GM18909 (cell line): ENCODE data around the gene PLEKHA5.
"Not testable (repeated sequence)": the region's sequence is repeated elsewhere in the genome, so short reads cannot be mapped to it uniquely, and the experiment has no call there.

ENCODE experiments used
- ATAC-seq: cut with Tn5 transposase; IDR thresholded peaks from one replicate; pipeline ENCODE4 v1.9.1; 2021; ENCODE audit warnings: mild to moderate bottlenecking; ENCODE audit not compliant: unreplicated experiment, poor library complexity

The PLEKHA5 gene

GRCh38 chr12:19261773-19262172 is 132.2 kb downstream of the PLEKHA5 start:
- ATAC-seq = no peak

GRCh38 chr12:19263672-19264071 is 134.1 kb downstream of the PLEKHA5 start:
- ATAC-seq = no peak

DNA sequence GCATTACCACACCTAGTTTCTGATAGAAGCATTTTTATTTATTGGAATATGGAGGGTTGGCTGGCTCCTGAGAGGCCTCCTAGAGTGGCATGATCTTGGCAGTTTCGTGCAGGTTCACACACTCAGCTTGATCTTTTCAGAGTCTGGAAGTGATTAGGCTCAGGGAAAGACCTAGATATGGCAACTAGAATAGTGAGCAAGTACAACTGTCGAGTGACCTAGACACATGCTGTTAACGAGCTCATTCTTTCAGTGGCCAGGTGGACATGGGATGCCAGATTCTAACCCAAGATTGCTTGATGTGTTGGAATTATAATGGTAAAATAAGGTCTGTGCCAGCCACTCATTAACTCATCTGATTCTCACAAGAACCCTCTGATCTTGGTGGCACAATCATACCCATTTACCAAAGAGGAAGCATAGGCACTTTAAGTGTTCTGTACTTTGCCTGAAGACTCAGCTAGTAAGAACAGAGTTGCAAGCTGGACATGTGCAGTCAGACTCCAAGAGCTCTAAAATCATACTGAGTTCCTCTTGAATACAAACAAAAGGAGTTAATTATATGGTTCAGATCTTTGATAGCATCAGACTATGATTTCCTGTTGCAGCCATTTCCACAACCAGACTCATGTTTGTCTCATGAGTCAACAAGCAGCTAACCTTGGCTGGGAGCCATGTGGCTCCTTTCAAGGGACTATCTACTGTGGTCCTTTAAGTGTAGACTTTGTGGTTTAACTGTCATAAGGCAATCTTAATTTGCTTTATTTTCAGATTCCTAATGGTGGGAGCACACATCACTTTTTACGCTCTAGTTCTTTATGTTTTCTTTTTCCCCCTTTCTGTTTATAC is 144.2 kb downstream of the PLEKHA5 start:
- no peak for ATAC-seq

GRCh38 chr12:19276767-19277166 is 147.2 kb downstream of the PLEKHA5 start:
- no peak for ATAC-seq

GRCh38 chr12:19277711-19278110 is 148.2 kb downstream of the PLEKHA5 start:
- no peak for ATAC-seq

DNA sequence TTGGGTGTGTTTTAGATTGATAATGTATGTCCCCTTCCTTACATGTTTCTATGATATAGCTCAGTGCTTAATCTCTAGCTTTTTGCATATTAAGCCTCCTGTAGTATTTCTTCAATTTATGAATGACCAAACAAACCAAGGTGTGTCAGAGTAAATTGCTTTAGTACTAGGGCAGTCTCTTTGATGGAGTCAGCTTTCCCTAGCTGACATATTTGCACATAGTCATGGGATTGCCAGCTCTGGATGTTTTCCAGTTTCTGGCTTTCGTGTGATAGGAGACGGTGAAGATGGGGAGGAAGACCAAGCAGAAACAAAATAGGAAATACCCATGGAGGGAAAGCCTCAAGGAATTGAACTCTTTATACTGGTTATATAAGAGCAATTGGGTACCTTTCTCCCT is 148.9 kb downstream of the PLEKHA5 start:
- ATAC-seq = no peak

DNA sequence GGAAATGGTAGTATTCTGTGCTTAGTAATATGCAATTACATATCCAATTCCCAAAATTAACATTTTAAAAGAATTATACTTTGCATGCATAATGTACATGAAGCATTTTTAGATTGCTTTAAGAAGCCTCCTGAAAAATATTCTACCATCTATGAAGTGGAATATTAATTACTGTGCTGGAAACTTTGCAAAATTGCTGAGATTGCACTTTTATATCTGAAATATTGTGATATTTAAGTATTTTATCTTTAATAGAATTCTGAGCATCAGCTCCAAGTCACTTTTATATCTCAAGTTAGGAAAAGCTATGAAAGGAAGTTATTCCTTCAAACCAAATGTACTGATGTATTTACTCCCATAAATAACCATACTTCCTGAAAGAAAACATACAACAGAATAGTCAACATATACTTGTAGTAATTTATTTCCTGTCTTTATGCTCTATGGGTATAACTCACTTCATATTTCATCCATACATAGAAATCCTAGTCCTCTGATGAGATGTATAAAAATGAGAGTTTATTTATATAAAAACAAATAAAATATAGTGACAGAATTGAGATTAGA is 152.7 kb downstream of the PLEKHA5 start:
- no peak for ATAC-seq

GRCh38 chr12:19284658-19285057 is 155.1 kb downstream of the PLEKHA5 start:
- ATAC-seq = no peak

DNA sequence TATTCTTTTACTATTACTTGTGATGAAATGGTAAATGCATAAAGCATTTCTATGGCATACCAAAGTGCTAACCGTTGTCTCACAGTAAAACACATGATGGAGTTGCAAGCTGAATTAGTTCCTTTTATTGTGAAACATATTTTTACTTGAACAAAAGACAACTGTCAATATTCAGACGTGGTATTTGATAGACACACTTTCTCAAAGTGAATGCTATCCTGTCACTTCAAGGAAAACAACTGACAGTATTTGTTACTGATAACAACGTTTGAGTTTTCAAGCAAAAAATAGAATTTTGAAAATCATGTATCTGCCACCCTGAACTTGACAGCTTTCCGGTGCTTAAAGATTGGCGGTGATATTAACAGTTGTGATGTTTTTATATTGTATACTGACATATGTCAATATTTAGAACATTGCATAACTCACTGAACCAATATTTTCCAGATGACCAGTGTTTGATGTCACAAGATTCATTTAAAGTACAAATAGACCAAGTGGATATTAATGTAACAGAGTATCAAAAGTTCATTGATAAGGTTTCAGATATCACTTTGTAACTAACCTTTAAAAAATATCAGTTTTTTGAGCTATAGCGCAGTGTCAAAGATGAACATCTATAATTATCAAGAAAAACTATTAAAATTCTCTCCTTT is 156.4 kb downstream of the PLEKHA5 start:
- no peak for ATAC-seq

GRCh38 chr12:19287302-19287701 is 157.8 kb downstream of the PLEKHA5 start:
- ATAC-seq = no peak

DNA sequence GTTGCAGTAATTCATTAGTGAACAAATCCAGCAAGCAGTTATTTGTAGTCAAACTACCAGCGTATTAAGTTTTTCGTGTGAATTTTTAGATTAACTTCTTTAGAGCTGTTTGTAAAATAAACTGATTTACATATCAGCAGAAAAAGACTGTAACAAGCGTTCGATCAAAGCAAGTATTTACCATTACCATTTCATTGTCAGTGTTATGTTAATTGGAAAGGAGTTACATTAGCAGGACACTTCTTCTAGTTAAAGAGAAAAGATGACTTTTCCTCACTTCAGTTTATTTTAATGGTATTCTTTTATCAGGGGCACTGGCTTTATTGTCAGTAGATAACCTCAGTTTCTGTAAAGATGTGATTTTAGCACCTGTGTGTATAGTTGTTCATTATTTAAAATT is 158.6 kb downstream of the PLEKHA5 start:
- ATAC-seq = no peak

DNA sequence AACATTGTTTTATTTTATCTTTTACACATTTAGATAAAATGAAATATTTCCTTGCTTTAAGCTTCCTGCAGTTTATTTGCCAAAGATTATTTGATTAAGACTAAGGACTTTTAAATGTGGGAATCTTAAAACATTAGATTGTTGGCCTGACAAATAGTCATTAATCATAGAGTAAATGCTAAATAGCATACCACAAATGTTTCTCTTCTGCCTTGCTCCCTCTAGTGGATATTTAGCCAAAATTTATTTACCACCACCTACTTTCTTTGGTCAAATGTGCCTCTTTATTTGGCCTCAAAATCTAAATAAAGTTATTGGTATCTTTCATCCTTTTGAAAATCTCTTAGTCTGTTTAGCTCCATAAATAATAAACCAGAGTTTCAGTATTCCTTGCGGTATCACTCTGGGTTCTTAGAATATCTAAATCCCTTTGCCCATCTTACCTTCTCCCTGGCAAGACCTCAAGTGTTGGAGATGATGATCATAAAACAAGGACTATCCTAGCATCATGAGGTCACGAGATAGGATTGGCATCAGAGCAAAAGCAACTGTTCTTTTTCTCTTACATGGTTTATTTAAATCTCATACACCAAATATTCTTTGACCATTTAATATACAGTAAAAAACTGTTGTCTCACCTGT is 159.2 kb downstream of the PLEKHA5 start:
- ATAC-seq = peak; percentile 64

DNA sequence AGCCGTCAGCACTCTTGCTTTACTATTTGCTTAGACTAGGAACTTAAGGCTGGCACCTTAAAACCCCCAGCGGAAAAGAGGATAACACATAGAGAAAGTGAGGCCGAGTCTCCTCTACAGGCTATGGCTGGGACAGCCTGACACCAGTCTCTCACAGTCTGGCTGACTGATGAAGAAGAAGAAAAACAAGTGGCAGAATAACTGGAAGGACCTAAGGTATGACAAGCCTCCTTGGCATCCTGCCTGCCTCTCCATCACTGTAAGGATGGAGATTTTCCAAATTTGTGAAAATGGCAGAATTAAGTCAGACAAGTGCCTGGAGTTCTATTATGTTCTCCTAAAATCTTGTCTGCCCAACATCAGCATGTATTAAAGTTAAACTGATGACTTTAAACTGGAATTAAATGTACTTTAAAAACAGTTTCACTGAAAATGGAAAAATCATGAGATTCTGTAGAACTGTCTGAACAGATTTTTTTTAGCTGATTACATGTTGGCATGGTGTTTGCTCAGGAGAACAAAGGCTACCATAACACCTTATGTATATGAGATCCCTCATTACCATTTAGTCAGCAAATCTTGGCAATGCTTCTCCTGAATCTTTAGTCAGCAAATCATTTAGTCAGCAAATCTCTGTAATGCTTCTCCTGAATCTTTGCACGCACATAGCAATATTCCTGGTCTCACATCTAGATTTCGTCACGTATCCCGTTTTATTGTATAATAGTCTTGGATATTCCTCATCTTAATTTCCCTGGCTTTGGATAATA is 169.5 kb downstream of the PLEKHA5 start:
- ATAC-seq = no peak

DNA sequence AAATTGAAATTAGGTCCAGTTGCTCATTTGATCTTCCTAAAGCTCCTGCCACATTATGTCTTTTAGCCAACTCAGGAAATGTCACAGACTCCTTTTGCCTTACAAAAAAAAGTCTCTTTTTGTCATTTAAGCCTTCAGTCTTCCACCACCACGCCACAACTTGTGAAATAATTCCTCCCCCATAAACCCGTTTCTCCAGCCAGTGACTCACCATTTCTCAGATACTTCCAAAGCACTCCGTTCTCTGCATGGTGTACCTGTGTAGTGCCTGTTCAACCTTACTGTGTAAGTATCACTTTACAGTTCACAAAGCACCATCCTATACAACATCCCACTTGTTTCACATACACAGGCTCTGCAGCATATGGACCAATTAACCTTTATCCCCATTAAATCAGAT is 170.2 kb downstream of the PLEKHA5 start:
- no peak for ATAC-seq

DNA sequence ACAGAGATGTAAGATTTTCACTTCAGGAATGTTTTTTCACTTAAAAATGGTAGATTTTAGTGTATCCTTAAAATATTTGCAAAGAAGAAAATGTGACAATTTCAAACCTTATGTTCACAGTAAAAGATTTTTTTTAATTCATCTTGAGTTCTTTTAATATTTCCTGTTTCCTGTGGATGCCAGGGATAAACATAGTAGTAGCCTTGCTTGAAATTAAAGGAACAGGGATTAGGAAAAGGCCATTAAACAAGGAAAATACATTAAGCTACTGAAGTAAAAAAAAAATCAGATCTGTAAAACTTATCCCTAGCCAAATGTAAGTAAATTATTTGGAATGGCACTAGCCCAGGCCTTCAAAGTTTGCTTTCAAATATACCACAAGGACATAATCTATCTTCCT is 171.7 kb downstream of the PLEKHA5 start:
- ATAC-seq = no peak

GRCh38 chr12:19301688-19302087 is 172.2 kb downstream of the PLEKHA5 start:
- no peak for ATAC-seq

- ATAC-seq = no peak
These were observed 172.6 kb downstream of the PLEKHA5 start for GRCh38 chr12:19302100-19302640.

DNA sequence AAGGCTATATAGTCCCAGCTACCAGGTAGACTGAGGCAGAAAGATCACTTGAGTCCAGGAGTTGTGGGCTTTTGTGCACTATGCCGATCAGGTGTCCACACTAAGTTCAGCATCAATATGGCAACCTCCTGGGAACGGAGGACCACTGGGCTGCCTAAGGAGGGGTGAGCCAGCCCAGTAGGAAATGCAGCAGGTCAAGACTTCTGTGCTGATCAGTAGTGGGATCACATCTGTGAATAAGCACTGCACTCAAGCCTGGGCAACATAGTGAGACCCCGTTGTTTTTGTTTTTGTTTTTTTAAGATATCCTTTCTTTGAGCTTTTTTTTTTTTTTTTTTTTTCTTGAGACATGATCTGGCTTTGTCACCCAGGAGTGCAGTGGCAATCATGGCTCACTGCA is 174.0 kb downstream of the PLEKHA5 start:
- ATAC-seq = no peak

GRCh38 chr12:19304149-19304750 is 174.7 kb downstream of the PLEKHA5 start:
- ATAC-seq = no peak

GRCh38 chr12:19305621-19306020 is 176.1 kb downstream of the PLEKHA5 start:
- not testable (repeated sequence) for ATAC-seq
